ENCODE data around the gene ENGASE.
A peak's percentile ranks its signal among the peaks of the same experiment; 100 is the strongest.

DNA sequence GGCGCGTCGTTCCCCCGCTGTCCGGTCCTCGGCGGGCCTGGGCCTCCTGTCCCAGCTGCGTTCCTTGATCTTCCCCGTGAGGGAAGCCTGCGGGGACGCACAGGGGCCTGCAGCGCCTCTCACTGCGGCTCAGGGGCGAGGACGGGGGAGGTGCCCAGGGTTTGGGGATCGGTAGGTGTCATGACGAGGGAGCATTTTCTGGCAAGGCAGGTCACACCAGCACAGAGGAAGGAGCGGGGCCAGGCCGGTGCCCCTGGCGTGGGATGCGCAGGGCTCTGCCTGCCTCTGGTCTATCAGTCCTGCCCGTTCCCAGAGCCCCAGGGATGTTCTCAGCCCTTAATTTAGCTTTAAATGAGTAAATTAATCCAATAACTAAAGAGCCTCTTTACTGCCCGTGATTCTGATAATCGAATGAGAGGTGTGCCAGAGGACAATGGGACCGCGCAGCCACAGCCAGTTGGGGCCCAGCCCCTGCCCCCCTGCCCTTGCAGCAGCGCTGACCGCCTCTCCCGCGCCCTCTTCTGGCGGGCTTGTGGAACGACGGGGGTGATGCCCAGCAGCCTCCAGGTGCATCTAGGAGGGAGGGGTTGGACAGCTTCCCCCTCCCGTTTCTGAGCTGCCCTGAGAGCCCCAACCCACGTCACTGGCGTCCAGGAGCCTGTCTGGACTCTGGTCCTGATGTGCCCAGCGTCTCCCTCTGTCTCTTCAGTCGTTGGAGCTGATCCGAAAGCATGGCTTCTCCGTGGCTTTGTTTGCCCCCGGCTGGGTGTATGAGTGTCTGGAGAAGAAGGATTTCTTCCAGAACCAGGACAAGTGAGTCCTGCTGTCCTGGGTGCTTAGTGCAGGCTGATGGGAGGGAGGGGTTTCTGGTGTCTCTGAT, 7.9 kb downstream of the ENGASE start:
- no peak for TF ChIP-seq CHD1 (IDR thresholded peaks at IDR 0.05; ENCODE audit: low read depth, low read length)
- TF ChIP-seq, protein P1, sequence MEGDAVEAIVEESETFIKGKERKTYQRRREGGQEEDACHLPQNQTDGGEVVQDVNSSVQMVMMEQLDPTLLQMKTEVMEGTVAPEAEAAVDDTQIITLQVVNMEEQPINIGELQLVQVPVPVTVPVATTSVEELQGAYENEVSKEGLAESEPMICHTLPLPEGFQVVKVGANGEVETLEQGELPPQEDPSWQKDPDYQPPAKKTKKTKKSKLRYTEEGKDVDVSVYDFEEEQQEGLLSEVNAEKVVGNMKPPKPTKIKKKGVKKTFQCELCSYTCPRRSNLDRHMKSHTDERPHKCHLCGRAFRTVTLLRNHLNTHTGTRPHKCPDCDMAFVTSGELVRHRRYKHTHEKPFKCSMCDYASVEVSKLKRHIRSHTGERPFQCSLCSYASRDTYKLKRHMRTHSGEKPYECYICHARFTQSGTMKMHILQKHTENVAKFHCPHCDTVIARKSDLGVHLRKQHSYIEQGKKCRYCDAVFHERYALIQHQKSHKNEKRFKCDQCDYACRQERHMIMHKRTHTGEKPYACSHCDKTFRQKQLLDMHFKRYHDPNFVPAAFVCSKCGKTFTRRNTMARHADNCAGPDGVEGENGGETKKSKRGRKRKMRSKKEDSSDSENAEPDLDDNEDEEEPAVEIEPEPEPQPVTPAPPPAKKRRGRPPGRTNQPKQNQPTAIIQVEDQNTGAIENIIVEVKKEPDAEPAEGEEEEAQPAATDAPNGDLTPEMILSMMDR (conservative IDR thresholded peaks at IDR 0.05; ENCODE audit: low read depth, low read length): peak; percentile 68
